GM23338 (cell line): ENCODE results near the gene PAX4. TPM values are rescaled to one million over a fixed set of nuclear protein-coding genes. Genes with fewer than 3 reads are reported as not detected.

ENCODE experiments used
- ATAC-seq: fragments of 200-7000 bp; cut with Tn5 transposase; 3 replicates; pipeline ENCODE4 v1.9.1; 2020
- DNase-seq: peaks from one replicate; pipeline ENCODE4 v3.0.0-alpha.2; 2015; ENCODE audit warnings: low spot score
- H2AFZ ChIP-seq: fragments of 200-600 bp; sonication (generic); 2 replicates; pipeline ENCODE4 v1.8.0; 2016; ENCODE audit warnings: antibody characterized with exemption, mild to moderate bottlenecking, moderate library complexity
- H3F3A ChIP-seq: fragments of 200-600 bp; sonication (generic); replicated peaks from 2 replicates; pipeline ENCODE4 v1.8.0; 2017; ENCODE audit warnings: antibody characterized with exemption, mixed run types, low read depth
- H3K27ac ChIP-seq: fragments of 200-600 bp; sonication (generic); 2 replicates; pipeline ENCODE4 v1.6.1; 2016; ENCODE audit warnings: low read depth
- H3K27me3 ChIP-seq: fragments of 200-600 bp; sonication (generic); 2 replicates; pipeline ENCODE4 v1.8.0; 2016; ENCODE audit warnings: mild to moderate bottlenecking, mixed run types, moderate library complexity; ENCODE audit not compliant: insufficient read depth
- H3K36me3 ChIP-seq: fragments of 200-600 bp; sonication (generic); 2 replicates; pipeline ENCODE4 v1.8.0; 2016; ENCODE audit warnings: mild to moderate bottlenecking; ENCODE audit not compliant: insufficient read depth
- H3K4me1 ChIP-seq: fragments of 200-600 bp; sonication (generic); 2 replicates; pipeline ENCODE4 v1.8.0; 2016; ENCODE audit warnings: mild to moderate bottlenecking, moderate library complexity; ENCODE audit not compliant: insufficient read depth
- H3K4me2 ChIP-seq: fragments of 200-600 bp; sonication (generic); 2 replicates; pipeline ENCODE4 v1.7.1; 2017; ENCODE audit warnings: mixed run types
- H3K4me3 ChIP-seq: fragments of 200-600 bp; sonication (generic); 2 replicates; pipeline ENCODE4 v1.6.1; 2016; ENCODE audit warnings: mixed run types
- H3K79me2 ChIP-seq: fragments of 200-600 bp; sonication (generic); replicated peaks from 2 replicates; pipeline ENCODE4 v1.8.0; 2017; ENCODE audit warnings: mild to moderate bottlenecking; ENCODE audit not compliant: insufficient read depth
- H3K9me2 ChIP-seq: fragments of 200-600 bp; sonication (generic); 2 replicates; pipeline ENCODE4 v1.8.0; 2017; ENCODE audit not compliant: insufficient read depth
- H4K20me1 ChIP-seq: fragments of 200-600 bp; sonication (generic); replicated peaks from 2 replicates; pipeline ENCODE4 v1.8.0; 2017; ENCODE audit warnings: mild to moderate bottlenecking; ENCODE audit not compliant: insufficient read depth
- H3K27ac Mint-ChIP-seq: 2 replicates; pipeline ENCODE4 v1.8.0; 2020; ENCODE audit warnings: inconsistent platforms, mild to moderate bottlenecking, moderate library complexity, mixed read lengths
- H3K27me3 Mint-ChIP-seq: 3 replicates; pipeline ENCODE4 v1.8.0; 2022; ENCODE audit warnings: low read depth, mild to moderate bottlenecking, moderate library complexity, mixed read lengths, inconsistent platforms; ENCODE audit not compliant: insufficient read depth, poor library complexity
- H3K36me3 Mint-ChIP-seq: 3 replicates; pipeline ENCODE4 v1.8.0; 2021; ENCODE audit warnings: low read depth, mild to moderate bottlenecking, inconsistent platforms, moderate library complexity, mixed read lengths
- H3K4me1 Mint-ChIP-seq: 3 replicates; pipeline ENCODE4 v1.8.0; 2020; ENCODE audit warnings: mild to moderate bottlenecking, inconsistent platforms, mixed read lengths
- H3K4me3 Mint-ChIP-seq: 3 replicates; pipeline ENCODE4 v1.8.0; 2021; ENCODE audit warnings: moderate library complexity, mild to moderate bottlenecking, inconsistent platforms, mixed read lengths
- H3K9me3 Mint-ChIP-seq: 3 replicates; pipeline ENCODE4 v1.8.0; 2020; ENCODE audit warnings: moderate library complexity, mild to moderate bottlenecking, inconsistent platforms, mixed read lengths
- CREB1 ChIP-seq: fragments of 250-450 bp; sonication (Bioruptor Pico); IDR thresholded peaks from 2 replicates; pipeline ENCODE4 v1.5.0; 2020; ENCODE audit warnings: low read depth, mild to moderate bottlenecking, moderate library complexity
- EZH2phosphoT487 ChIP-seq: fragments of 200-600 bp; sonication (generic); IDR thresholded peaks from one replicate; pipeline ENCODE4 v1.8.1; 2018; ENCODE audit warnings: antibody characterized with exemption; ENCODE audit not compliant: unreplicated experiment
- JUNB ChIP-seq: IDR thresholded peaks from one replicate; pipeline ENCODE4 v1.6.1; 2016; ENCODE audit warnings: antibody characterized with exemption; ENCODE audit not compliant: unreplicated experiment
- POLR2AphosphoS5 ChIP-seq: IDR thresholded peaks from 2 replicates; pipeline ENCODE4 v1.6.1; 2016; ENCODE audit warnings: antibody characterized with exemption, low read depth
- STAT1 ChIP-seq: IDR thresholded peaks from one replicate; pipeline ENCODE4 v1.6.1; 2016; ENCODE audit warnings: antibody characterized with exemption; ENCODE audit not compliant: unreplicated experiment
- ZNF114 ChIP-seq: fragments of 250-450 bp; sonication (Bioruptor Pico); IDR thresholded peaks from 2 replicates; pipeline ENCODE4 v1.5.0; 2020; ENCODE audit warnings: mild to moderate bottlenecking, moderate library complexity
- polyA plus RNA-seq: library from polyadenylated mRNA; unstranded; fragments of >200 nt; fragmentation: Nextera tagmentation; extraction: Ambion mirVana; gene quantifications from 2 replicates; pipeline ENCODE4 v1.2.1, GENCODE V29; 2016
- total RNA-seq: library from RNA; depleted of rRNA; stranded (reverse); fragments of >200 nt; shearing (Covaris generic); gene quantifications from 2 replicates; pipeline ENCODE4 v1.2.3, GENCODE V29; 2014
- TF ChIP-seq, protein P1 (sequence below): IDR thresholded peaks from 2 replicates; pipeline ENCODE4 v1.6.1; 2016; ENCODE audit warnings: antibody characterized with exemption
- TF ChIP-seq, protein P2 (sequence below): fragments of 250-450 bp; sonication (Bioruptor Pico); IDR thresholded peaks from 2 replicates; pipeline ENCODE4 v1.5.0; 2020; ENCODE audit warnings: mild to moderate bottlenecking, moderate library complexity

Gene PAX4
- total and polyA plus RNA-seq, 2 experiments from 2014 or later = not detected

DNA sequence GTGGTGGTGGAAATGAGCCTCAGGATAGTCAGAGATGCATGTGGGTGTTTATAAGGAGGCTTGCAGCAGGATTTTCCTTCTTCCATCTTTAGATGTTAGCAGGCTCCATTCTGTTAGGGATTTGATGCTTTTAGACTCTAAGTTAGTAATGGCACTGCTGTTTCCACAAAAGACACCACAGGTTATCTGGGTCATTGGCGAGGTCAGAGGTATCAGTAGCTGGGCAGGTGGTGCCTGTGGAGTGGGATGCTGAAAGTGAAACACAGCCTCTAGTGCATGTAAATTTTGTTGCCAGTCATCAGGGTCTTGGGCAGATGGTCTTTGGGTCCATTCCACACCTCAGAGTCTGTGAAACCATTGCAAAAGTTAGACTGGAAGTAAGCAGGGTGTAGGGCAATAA is 833 bp upstream of the PAX4 start:
- no peaks in the 10 kb centered on the region for H3K9me3 Mint-ChIP-seq
- Histone ChIP-seq H3K9me2 (0 out of 2 replicates have a peak, but pooled peaks cover 4% of the 10 kb centered on the region), H3K27me3 (peaks cover 65% of the 10 kb centered on the region), H3K4me3 (no peak overlapping the region), H3K36me3 (no peaks in the 10 kb centered on the region), H3K27ac (no peak overlapping the region), H2AFZ (no peak overlapping the region), H3F3A (no peaks in the 10 kb centered on the region), H3K4me1 (no peaks in the 10 kb centered on the region; the same call in 1 of the 2 replicates), H3K79me2 (no peaks in the 10 kb centered on the region), H3K4me2 (no peak overlapping the region), H4K20me1 (no peaks in the 10 kb centered on the region)
- peaks cover 17% of the 10 kb centered on the region for H3K4me1 Mint-ChIP-seq
- no peaks in the 10 kb centered on the region for H3K36me3 Mint-ChIP-seq
- no peak for DNase-seq
- H3K27me3 Mint-ChIP-seq = peaks cover 43% of the 10 kb centered on the region
- H3K4me3 Mint-ChIP-seq = no peak overlapping the region; the same call in 2 of the 3 replicates
- no peak overlapping the region for H3K27ac Mint-ChIP-seq
- TF ChIP-seq EZH2phosphoT487 (no peak), ZNF114 (CRISPR knock-in tag) (no peak), POLR2AphosphoS5 (no peak), CREB1 (CRISPR knock-in tag) (no peak), STAT1 (no peak), JUNB (no peak)
- TF ChIP-seq, protein P1, sequence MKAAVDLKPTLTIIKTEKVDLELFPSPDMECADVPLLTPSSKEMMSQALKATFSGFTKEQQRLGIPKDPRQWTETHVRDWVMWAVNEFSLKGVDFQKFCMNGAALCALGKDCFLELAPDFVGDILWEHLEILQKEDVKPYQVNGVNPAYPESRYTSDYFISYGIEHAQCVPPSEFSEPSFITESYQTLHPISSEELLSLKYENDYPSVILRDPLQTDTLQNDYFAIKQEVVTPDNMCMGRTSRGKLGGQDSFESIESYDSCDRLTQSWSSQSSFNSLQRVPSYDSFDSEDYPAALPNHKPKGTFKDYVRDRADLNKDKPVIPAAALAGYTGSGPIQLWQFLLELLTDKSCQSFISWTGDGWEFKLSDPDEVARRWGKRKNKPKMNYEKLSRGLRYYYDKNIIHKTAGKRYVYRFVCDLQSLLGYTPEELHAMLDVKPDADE = no peak
- TF ChIP-seq, protein P2, sequence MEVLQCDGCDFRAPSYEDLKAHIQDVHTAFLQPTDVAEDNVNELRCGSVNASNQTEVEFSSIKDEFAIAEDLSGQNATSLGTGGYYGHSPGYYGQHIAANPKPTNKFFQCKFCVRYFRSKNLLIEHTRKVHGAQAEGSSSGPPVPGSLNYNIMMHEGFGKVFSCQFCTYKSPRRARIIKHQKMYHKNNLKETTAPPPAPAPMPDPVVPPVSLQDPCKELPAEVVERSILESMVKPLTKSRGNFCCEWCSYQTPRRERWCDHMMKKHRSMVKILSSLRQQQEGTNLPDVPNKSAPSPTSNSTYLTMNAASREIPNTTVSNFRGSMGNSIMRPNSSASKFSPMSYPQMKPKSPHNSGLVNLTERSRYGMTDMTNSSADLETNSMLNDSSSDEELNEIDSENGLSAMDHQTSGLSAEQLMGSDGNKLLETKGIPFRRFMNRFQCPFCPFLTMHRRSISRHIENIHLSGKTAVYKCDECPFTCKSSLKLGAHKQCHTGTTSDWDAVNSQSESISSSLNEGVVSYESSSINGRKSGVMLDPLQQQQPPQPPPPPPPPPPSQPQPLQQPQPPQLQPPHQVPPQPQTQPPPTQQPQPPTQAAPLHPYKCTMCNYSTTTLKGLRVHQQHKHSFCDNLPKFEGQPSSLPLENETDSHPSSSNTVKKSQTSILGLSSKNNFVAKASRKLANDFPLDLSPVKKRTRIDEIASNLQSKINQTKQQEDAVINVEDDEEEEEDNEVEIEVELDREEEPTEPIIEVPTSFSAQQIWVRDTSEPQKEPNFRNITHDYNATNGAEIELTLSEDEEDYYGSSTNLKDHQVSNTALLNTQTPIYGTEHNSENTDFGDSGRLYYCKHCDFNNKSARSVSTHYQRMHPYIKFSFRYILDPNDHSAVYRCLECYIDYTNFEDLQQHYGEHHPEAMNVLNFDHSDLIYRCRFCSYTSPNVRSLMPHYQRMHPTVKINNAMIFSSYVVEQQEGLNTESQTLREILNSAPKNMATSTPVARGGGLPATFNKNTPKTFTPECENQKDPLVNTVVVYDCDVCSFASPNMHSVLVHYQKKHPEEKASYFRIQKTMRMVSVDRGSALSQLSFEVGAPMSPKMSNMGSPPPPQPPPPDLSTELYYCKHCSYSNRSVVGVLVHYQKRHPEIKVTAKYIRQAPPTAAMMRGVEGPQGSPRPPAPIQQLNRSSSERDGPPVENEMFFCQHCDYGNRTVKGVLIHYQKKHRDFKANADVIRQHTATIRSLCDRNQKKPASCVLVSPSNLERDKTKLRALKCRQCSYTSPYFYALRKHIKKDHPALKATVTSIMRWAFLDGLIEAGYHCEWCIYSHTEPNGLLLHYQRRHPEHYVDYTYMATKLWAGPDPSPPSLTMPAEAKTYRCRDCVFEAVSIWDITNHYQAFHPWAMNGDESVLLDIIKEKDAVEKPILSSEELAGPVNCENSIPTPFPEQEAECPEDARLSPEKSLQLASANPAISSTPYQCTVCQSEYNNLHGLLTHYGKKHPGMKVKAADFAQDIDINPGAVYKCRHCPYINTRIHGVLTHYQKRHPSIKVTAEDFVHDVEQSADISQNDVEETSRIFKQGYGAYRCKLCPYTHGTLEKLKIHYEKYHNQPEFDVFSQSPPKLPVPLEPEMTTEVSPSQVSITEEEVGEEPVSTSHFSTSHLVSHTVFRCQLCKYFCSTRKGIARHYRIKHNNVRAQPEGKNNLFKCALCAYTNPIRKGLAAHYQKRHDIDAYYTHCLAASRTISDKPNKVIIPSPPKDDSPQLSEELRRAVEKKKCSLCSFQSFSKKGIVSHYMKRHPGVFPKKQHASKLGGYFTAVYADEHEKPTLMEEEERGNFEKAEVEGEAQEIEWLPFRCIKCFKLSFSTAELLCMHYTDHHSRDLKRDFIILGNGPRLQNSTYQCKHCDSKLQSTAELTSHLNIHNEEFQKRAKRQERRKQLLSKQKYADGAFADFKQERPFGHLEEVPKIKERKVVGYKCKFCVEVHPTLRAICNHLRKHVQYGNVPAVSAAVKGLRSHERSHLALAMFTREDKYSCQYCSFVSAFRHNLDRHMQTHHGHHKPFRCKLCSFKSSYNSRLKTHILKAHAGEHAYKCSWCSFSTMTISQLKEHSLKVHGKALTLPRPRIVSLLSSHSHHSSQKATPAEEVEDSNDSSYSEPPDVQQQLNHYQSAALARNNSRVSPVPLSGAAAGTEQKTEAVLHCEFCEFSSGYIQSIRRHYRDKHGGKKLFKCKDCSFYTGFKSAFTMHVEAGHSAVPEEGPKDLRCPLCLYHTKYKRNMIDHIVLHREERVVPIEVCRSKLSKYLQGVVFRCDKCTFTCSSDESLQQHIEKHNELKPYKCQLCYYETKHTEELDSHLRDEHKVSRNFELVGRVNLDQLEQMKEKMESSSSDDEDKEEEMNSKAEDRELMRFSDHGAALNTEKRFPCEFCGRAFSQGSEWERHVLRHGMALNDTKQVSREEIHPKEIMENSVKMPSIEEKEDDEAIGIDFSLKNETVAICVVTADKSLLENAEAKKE (CRISPR knock-in tag) = no peak
- no peak for ATAC-seq
